GM19372 (cell line): Measurements from ENCODE around the gene B3GNT5.
"Not testable (repeated sequence)": the region's sequence is repeated elsewhere in the genome, so short reads cannot be mapped to it uniquely, and the experiment has no call there.

Experiments used
- ATAC-seq: cut with Tn5 transposase; IDR thresholded peaks from one replicate; pipeline ENCODE4 v1.9.1; 2021; ENCODE audit warnings: mild to moderate bottlenecking, low read depth, moderate library complexity; ENCODE audit not compliant: unreplicated experiment

The B3GNT5 gene

GRCh38 chr3:183229178-183229577, 23.9 kb upstream of the B3GNT5 start:
- no peak for ATAC-seq

GRCh38 chr3:183230251-183230650, 22.8 kb upstream of the B3GNT5 start:
- ATAC-seq: not testable (repeated sequence)

- no peak for ATAC-seq
Measured at GRCh38 chr3:183230826-183231225, 22.2 kb upstream of the B3GNT5 start.

- no peak for ATAC-seq
Measured at GRCh38 chr3:183233966-183234365, 19.1 kb upstream of the B3GNT5 start.

GRCh38 chr3:183239046-183239445, 14.0 kb upstream of the B3GNT5 start:
- no peak for ATAC-seq

GRCh38 chr3:183242431-183242830, 10.6 kb upstream of the B3GNT5 start:
- no peak for ATAC-seq

GRCh38 chr3:183244219-183244618, 8.8 kb upstream of the B3GNT5 start:
- ATAC-seq: no peak

GRCh38 chr3:183244981-183245476, 8.0 kb upstream of the B3GNT5 start:
- no peak for ATAC-seq

- ATAC-seq: no peak
Measured at GRCh38 chr3:183247011-183247589, 6.0 kb upstream of the B3GNT5 start.

- no peak for ATAC-seq
Measured at GRCh38 chr3:183249006-183249718, 3.9 kb upstream of the B3GNT5 start.

GRCh38 chr3:183252118-183252782, 803 bp upstream of the B3GNT5 start:
- no peak for ATAC-seq

GRCh38 chr3:183253528-183254486, 754 bp downstream of the B3GNT5 start:
- ATAC-seq: no peak

- no peak for ATAC-seq
Measured at GRCh38 chr3:183254487-183255347, 1.7 kb downstream of the B3GNT5 start.

GRCh38 chr3:183255348-183255730, 2.3 kb downstream of the B3GNT5 start:
- no peak for ATAC-seq

GRCh38 chr3:183259087-183259486, 6.0 kb downstream of the B3GNT5 start:
- no peak for ATAC-seq

- ATAC-seq: no peak
Measured at GRCh38 chr3:183259621-183260020, 6.6 kb downstream of the B3GNT5 start.

GRCh38 chr3:183260167-183260904, 7.3 kb downstream of the B3GNT5 start:
- ATAC-seq: no peak

- no peak for ATAC-seq
Measured at GRCh38 chr3:183261151-183261724, 8.2 kb downstream of the B3GNT5 start.
